HepG2 (cell line): ENCODE measurements around the gene BSN. TPM values are rescaled to one million over a fixed set of nuclear protein-coding genes. Genes with fewer than 3 reads are reported as not detected.

Experiments
- ATF7-NPFF ChIP-seq: sonication (generic); formaldehyde crosslinking; IDR thresholded peaks from 2 replicates; pipeline ENCODE4 v1.8.1; 2023; ENCODE audit warnings: mild to moderate bottlenecking, low read depth, missing genetic modification reagents, moderate library complexity
- ELF4 ChIP-seq: sonication (generic); formaldehyde crosslinking; IDR thresholded peaks from 2 replicates; pipeline ENCODE4 v1.5.0; 2020; ENCODE audit warnings: missing genetic modification reagents, mild to moderate bottlenecking, moderate library complexity, borderline replicate concordance
- ERF ChIP-seq: IDR thresholded peaks from 2 replicates; pipeline ENCODE4 v1.6.1; 2018; ENCODE audit warnings: missing biosample characterization, missing genetic modification reagents
- FOXA1 ChIP-seq, 2 experiments: fragments of 450-650 bp in 1 of 2; sonication (generic) in 1 of 2; formaldehyde crosslinking in 1 of 2; IDR thresholded peaks; 2 replicates each; pipeline versions ENCODE4 v1.4.0 to v1.6.1; 2016 to 2020; ENCODE audit warnings: missing genetic modification reagents in 1 of 2
- GMEB1 ChIP-seq: sonication (generic); formaldehyde crosslinking; IDR thresholded peaks from 2 replicates; pipeline ENCODE4 v1.5.1; 2020; ENCODE audit warnings: missing genetic modification reagents, mild to moderate bottlenecking, borderline replicate concordance
- HDAC2 ChIP-seq: sonication (generic); formaldehyde crosslinking; IDR thresholded peaks from 2 replicates; pipeline ENCODE4 v1.4.0; 2020; ENCODE audit warnings: missing genetic modification reagents
- JUNB ChIP-seq: sonication (generic); formaldehyde crosslinking; IDR thresholded peaks from 2 replicates; pipeline ENCODE4 v1.8.0; 2022; ENCODE audit warnings: missing genetic modification reagents, mild to moderate bottlenecking, borderline replicate concordance
- LCORL ChIP-seq, 2 experiments: fragments of 450-650 bp in 1 of 2; sonication (generic) in 1 of 2; formaldehyde crosslinking in 1 of 2; IDR thresholded peaks; 2 replicates each; pipeline versions ENCODE4 v1.5.0 to v1.6.1; 2017 to 2020; ENCODE audit warnings: antibody characterized with exemption in 1 of 2, missing genetic modification reagents in 1 of 2
- MATR3 ChIP-seq: sonication (generic); formaldehyde crosslinking; IDR thresholded peaks from 2 replicates; pipeline ENCODE4 v1.4.0; 2020; ENCODE audit warnings: missing genetic modification reagents
- MTA1 ChIP-seq: sonication (generic); formaldehyde crosslinking; IDR thresholded peaks from 2 replicates; pipeline ENCODE4 v1.4.0; 2020; ENCODE audit warnings: missing genetic modification reagents, mild to moderate bottlenecking, borderline replicate concordance
- NCOA2 ChIP-seq: sonication (generic); formaldehyde crosslinking; IDR thresholded peaks from 2 replicates; pipeline ENCODE4 v1.8.0; 2022; ENCODE audit warnings: inconsistent platforms
- NCOR1 ChIP-seq: fragments of 200-600 bp; sonication (generic); IDR thresholded peaks from 2 replicates; pipeline ENCODE4 v1.7.0; 2017; ENCODE audit warnings: antibody characterized with exemption, low read length, borderline replicate concordance
- PAWR ChIP-seq: sonication (generic); formaldehyde crosslinking; IDR thresholded peaks from 2 replicates; pipeline ENCODE4 v1.4.0; 2020; ENCODE audit warnings: missing genetic modification reagents, mild to moderate bottlenecking, borderline replicate concordance
- SMYD3 ChIP-seq: sonication (generic); formaldehyde crosslinking; IDR thresholded peaks from 2 replicates; pipeline ENCODE4 v1.8.1; 2023; ENCODE audit warnings: mild to moderate bottlenecking, missing genetic modification reagents
- TAF1 ChIP-seq: sonication (generic); formaldehyde crosslinking; IDR thresholded peaks from 2 replicates; pipeline ENCODE4 v1.4.0; 2020; ENCODE audit warnings: missing genetic modification reagents
- TCF7 ChIP-seq: sonication (generic); IDR thresholded peaks from 2 replicates; pipeline ENCODE4 v1.6.1; 2016; ENCODE audit warnings: antibody characterized with exemption, low read depth
- TSC22D2 ChIP-seq: sonication (generic); formaldehyde crosslinking; IDR thresholded peaks from 2 replicates; pipeline ENCODE4 v1.5.1; 2020; ENCODE audit warnings: missing genetic modification reagents, mild to moderate bottlenecking, borderline replicate concordance
- ZNF224 ChIP-seq: sonication (generic); formaldehyde crosslinking; IDR thresholded peaks from 2 replicates; pipeline ENCODE4 v1.5.0; 2020; ENCODE audit warnings: mild to moderate bottlenecking, missing genetic modification reagents
- ZNF549 ChIP-seq: sonication (generic); formaldehyde crosslinking; IDR thresholded peaks from 2 replicates; pipeline ENCODE4 v1.5.0; 2020; ENCODE audit warnings: missing genetic modification reagents
- ZNF577 ChIP-seq: sonication (generic); formaldehyde crosslinking; IDR thresholded peaks from 2 replicates; pipeline ENCODE4 v1.4.0; 2020; ENCODE audit warnings: mild to moderate bottlenecking, low read depth, missing genetic modification reagents, borderline replicate concordance
- polyA plus RNA-seq, 8 experiments: library from polyadenylated mRNA; depleted of rRNA in 3 of 8; stranded (reverse) in 7 of 8; unstranded in 1 of 8; fragments of >200 nt; fragmentation: Illumina TruSeq in 4 of 8; extraction: Trizol in 4 of 8; gene quantifications; 2 replicates each; pipeline versions ENCODE4 v1.2.1 to v1.2.3, GENCODE V29; 2011 to 2016; ENCODE audit warnings: low read depth in 4 of 8, missing spikeins in 1 of 8, mixed read lengths in 1 of 8; ENCODE audit not compliant: insufficient read depth in 1 of 8
- total RNA-seq, 5 experiments: library from RNA; depleted of rRNA; stranded (reverse); fragments of >200 nt; fragmentation: Illumina TruSeq; extraction: Trizol; gene quantifications; 2 replicates each; pipeline ENCODE4 v1.2.3, GENCODE V29; 2016; ENCODE audit warnings: low read depth in 1 of 5
- TF ChIP-seq, protein P1 (sequence below): sonication (generic); formaldehyde crosslinking; IDR thresholded peaks from 2 replicates; pipeline ENCODE4 v1.9.0; 2021; ENCODE audit warnings: missing genetic modification reagents, borderline replicate concordance
- TF ChIP-seq, protein P2 (sequence below): sonication (generic); formaldehyde crosslinking; IDR thresholded peaks from 2 replicates; pipeline ENCODE4 v1.8.1; 2022; ENCODE audit warnings: low read depth, mild to moderate bottlenecking, missing genetic modification reagents
- TF ChIP-seq, protein P3 (sequence below): sonication (generic); formaldehyde crosslinking; IDR thresholded peaks from 2 replicates; pipeline ENCODE4 v1.5.0; 2020; ENCODE audit warnings: missing genetic modification reagents

BSN gene
- total and polyA plus RNA-seq, 2 of the 13 experiments (the other 11 are each of a cell fraction or from before 2014, with no cell fraction given): 0.42 to 0.86 TPM

- no peak for TF ChIP-seq LCORL (IDR thresholded peaks at IDR 0.05)
- TF ChIP-seq LCORL (CRISPR knock-in tag; IDR thresholded peaks at IDR 0.05): peak; percentile 75
- peak; percentile 79 for TF ChIP-seq NCOA2 (CRISPR knock-in tag)
- TF ChIP-seq NCOR1: 0 out of 2 replicates have a peak, but pooled peaks have one; percentile 16
- peak; percentile 86 for TF ChIP-seq HDAC2
- no peak for TF ChIP-seq ZNF224 (CRISPR knock-in tag)
- TF ChIP-seq ERF: peak; percentile 86
- TF ChIP-seq TSC22D2 (CRISPR knock-in tag): 0 out of 2 replicates have a peak, but pooled peaks have one; percentile 67
- no peak for TF ChIP-seq FOXA1 (IDR thresholded peaks at IDR 0.05)
- peak; percentile 94 for TF ChIP-seq FOXA1 (CRISPR knock-in tag; IDR thresholded peaks at IDR 0.05)
- no peak for TF ChIP-seq MATR3 (CRISPR knock-in tag)
- TF ChIP-seq, protein P1, sequence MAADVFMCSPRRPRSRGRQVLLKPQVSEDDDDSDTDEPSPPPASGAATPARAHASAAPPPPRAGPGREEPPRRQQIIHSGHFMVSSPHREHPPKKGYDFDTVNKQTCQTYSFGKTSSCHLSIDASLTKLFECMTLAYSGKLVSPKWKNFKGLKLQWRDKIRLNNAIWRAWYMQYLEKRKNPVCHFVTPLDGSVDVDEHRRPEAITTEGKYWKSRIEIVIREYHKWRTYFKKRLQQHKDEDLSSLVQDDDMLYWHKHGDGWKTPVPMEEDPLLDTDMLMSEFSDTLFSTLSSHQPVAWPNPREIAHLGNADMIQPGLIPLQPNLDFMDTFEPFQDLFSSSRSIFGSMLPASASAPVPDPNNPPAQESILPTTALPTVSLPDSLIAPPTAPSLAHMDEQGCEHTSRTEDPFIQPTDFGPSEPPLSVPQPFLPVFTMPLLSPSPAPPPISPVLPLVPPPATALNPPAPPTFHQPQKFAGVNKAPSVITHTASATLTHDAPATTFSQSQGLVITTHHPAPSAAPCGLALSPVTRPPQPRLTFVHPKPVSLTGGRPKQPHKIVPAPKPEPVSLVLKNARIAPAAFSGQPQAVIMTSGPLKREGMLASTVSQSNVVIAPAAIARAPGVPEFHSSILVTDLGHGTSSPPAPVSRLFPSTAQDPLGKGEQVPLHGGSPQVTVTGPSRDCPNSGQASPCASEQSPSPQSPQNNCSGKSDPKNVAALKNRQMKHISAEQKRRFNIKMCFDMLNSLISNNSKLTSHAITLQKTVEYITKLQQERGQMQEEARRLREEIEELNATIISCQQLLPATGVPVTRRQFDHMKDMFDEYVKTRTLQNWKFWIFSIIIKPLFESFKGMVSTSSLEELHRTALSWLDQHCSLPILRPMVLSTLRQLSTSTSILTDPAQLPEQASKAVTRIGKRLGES (CRISPR knock-in tag): no peak
- TF ChIP-seq ZNF577 (CRISPR knock-in tag): no peak
- TF ChIP-seq MTA1: peak; percentile 79; the same call in 1 of the 2 replicates
- TF ChIP-seq, protein P2, sequence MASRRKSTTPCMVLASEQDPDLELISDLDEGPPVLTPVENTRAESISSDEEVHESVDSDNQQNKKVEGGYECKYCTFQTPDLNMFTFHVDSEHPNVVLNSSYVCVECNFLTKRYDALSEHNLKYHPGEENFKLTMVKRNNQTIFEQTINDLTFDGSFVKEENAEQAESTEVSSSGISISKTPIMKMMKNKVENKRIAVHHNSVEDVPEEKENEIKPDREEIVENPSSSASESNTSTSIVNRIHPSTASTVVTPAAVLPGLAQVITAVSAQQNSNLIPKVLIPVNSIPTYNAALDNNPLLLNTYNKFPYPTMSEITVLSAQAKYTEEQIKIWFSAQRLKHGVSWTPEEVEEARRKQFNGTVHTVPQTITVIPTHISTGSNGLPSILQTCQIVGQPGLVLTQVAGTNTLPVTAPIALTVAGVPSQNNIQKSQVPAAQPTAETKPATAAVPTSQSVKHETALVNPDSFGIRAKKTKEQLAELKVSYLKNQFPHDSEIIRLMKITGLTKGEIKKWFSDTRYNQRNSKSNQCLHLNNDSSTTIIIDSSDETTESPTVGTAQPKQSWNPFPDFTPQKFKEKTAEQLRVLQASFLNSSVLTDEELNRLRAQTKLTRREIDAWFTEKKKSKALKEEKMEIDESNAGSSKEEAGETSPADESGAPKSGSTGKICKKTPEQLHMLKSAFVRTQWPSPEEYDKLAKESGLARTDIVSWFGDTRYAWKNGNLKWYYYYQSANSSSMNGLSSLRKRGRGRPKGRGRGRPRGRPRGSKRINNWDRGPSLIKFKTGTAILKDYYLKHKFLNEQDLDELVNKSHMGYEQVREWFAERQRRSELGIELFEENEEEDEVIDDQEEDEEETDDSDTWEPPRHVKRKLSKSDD (CRISPR knock-in tag): no peak
- no peak for TF ChIP-seq ZNF549
- TF ChIP-seq PAWR (CRISPR knock-in tag): no peak
- no peak for TF ChIP-seq JUNB (CRISPR knock-in tag)
- TF ChIP-seq, protein P3, sequence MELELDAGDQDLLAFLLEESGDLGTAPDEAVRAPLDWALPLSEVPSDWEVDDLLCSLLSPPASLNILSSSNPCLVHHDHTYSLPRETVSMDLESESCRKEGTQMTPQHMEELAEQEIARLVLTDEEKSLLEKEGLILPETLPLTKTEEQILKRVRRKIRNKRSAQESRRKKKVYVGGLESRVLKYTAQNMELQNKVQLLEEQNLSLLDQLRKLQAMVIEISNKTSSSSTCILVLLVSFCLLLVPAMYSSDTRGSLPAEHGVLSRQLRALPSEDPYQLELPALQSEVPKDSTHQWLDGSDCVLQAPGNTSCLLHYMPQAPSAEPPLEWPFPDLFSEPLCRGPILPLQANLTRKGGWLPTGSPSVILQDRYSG (CRISPR knock-in tag): no peak
- TF ChIP-seq SMYD3 (CRISPR knock-in tag): no peak
- no peak; the same call in 1 of the 2 replicates for TF ChIP-seq TAF1 (CRISPR knock-in tag)
- TF ChIP-seq TCF7: no peak
- TF ChIP-seq ELF4 (CRISPR knock-in tag): no peak
- no peak for TF ChIP-seq ATF7-NPFF (CRISPR knock-in tag)
- no peak for TF ChIP-seq GMEB1 (CRISPR knock-in tag)
These were observed 114.1 kb downstream of the BSN start (continued) for GRCh38 chr3:49668414-49668797.
